Measurements from ENCODE around the gene SMTNL2. TPM values are rescaled to one million over a fixed set of nuclear protein-coding genes. Genes with fewer than 3 reads are reported as not detected.

The SMTNL2 gene
- total and polyA plus RNA-seq, 2 of the 4 experiments (the other 2 are of a cell fraction): not detected

- no peak overlapping the region for H3K4ac ChIP-seq (ENCODE audit: low read depth, low read length)
- intact Hi-C loops (cut with micrococcal nuclease) (no loop called here), dilution Hi-C loops (cut with HindIII; ENCODE audit: low sequenced_read_pairs, unreplicated experiment) (no loop called here), in situ Hi-C loops (cut with MboI; ENCODE audit: low sequenced_read_pairs) (no loop called here)
- no peak overlapping the region for H4K8ac ChIP-seq (ENCODE audit: low read depth in 2 of 2, low read length in 2 of 2)
- H2BK120ac ChIP-seq (ENCODE audit: low read depth, low read length): no peak overlapping the region
- BruUV-seq (replicated peaks): no TSS peak
- H3K4me1 ChIP-seq (ENCODE audit: control insufficient read depth, insufficient read depth, low read length): no peaks in the 10 kb centered on the region
- ChIA-PET POLR2A (ENCODE audit: unreplicated experiment) (no interaction called here), CTCF (no interaction called here)
- no peak overlapping the region for H3K27ac ChIP-seq (ENCODE audit: insufficient read depth, low read length)
- H3K4me3 ChIP-seq (ENCODE audit: insufficient read depth, low read depth, low read length): no peak overlapping the region
- H2BK15ac ChIP-seq (ENCODE audit: low read depth, low read length): no peak overlapping the region
- H3K9me1 ChIP-seq (ENCODE audit: insufficient read depth, low read length): no peaks in the 10 kb centered on the region
- H3K56ac ChIP-seq (ENCODE audit: extremely low read depth, insufficient read depth, low read length): no peak overlapping the region
- H3K79me1 ChIP-seq (ENCODE audit: low read depth in 1 of 2, low read length in 2 of 2): no peaks in the 10 kb centered on the region
- no peak overlapping the region for H2AK5ac ChIP-seq (ENCODE audit: low read depth, low read length)
- no peak overlapping the region for H4K91ac ChIP-seq (ENCODE audit: insufficient read depth, low read depth, low read length)
- no peak overlapping the region for H3K4me2 ChIP-seq (ENCODE audit: low read depth, low read length)
- no peak overlapping the region for H3K14ac ChIP-seq (replicated peaks; ENCODE audit: low read depth, low read length)
- no peak overlapping the region for H3K23ac ChIP-seq (ENCODE audit: low read depth, low read length)
- no peak for TF ChIP-seq POLR2A (IDR thresholded peaks at IDR 0.05; ENCODE audit: low read depth, low read length)
- TF ChIP-seq MXI1 (IDR thresholded peaks at IDR 0.05; ENCODE audit: borderline replicate concordance, low read depth, low read length): no peak
- no peak for TF ChIP-seq RFX5 (IDR thresholded peaks at IDR 0.05; ENCODE audit: low read depth, low read length)
- TF ChIP-seq CTCF (conservative IDR thresholded peaks at IDR 0.05; ENCODE audit: low read depth, low read length): no peak
- TF ChIP-seq NFE2L2 (IDR thresholded peaks at IDR 0.05; ENCODE audit: low read depth, low read length): no peak
- TF ChIP-seq USF2 (IDR thresholded peaks at IDR 0.05; ENCODE audit: low read depth, low read length): no peak
- no peak for TF ChIP-seq CEBPB (IDR thresholded peaks at IDR 0.05; ENCODE audit: low read depth, low read length)
- TF ChIP-seq ELK1 (IDR thresholded peaks at IDR 0.05; ENCODE audit: borderline replicate concordance, low read depth, low read length): no peak
- TF ChIP-seq MAZ (IDR thresholded peaks at IDR 0.05; ENCODE audit: borderline replicate concordance, low read depth, low read length): no peak
- TF ChIP-seq RCOR1 (IDR thresholded peaks at IDR 0.05; ENCODE audit: insufficient replicate concordance, low read length): no peak
- TF ChIP-seq CHD1 (IDR thresholded peaks at IDR 0.05; ENCODE audit: low read depth, low read length): no peak
- no peak for DNase-seq
- H4K5ac ChIP-seq (ENCODE audit: low read depth, low read length): no peak overlapping the region
- H3K18ac ChIP-seq (ENCODE audit: low read depth, low read length): no peak overlapping the region
- no peaks in the 10 kb centered on the region; the same call in 1 of the 2 replicates for H3K9me3 ChIP-seq (ENCODE audit: control insufficient read depth, insufficient read depth, low read length)
- ATAC-seq (ENCODE audit: low read depth): no peak
- no CpG with 5 or more reads among the region's 2 CpGs for WGBS, 2 experiments (ENCODE audit: extremely low coverage in 2 of 2, insufficient read length in 1 of 2)
- no peaks in the 10 kb centered on the region for H4K20me1 ChIP-seq (ENCODE audit: insufficient read depth, low read length)
- peaks cover 46% of the 10 kb centered on the region for H3K27me3 ChIP-seq (ENCODE audit: control insufficient read depth, insufficient read depth, low read length)
- H3K9ac ChIP-seq (ENCODE audit: low read depth, low read length): no peak overlapping the region
- H3K36me3 ChIP-seq (ENCODE audit: control insufficient read depth, insufficient read depth, low read length): no peaks in the 10 kb centered on the region
- no peak overlapping the region for H2BK20ac ChIP-seq (ENCODE audit: low read depth, low read length)
- no peak overlapping the region for H2AFZ ChIP-seq (replicated peaks; ENCODE audit: low read length, poor library complexity)
- no peak overlapping the region for H2AK9ac ChIP-seq (replicated peaks; ENCODE audit: low read depth, low read length, poor library complexity)
- no peak overlapping the region for H2BK5ac ChIP-seq (ENCODE audit: low read depth, low read length, poor library complexity, severe bottlenecking)
Observed at GRCh38 chr17:4648741-4649140, 64.4 kb downstream of the SMTNL2 start.

All from IMR-90 (cell line).